ENCODE data around the gene CIAO1. TPM values are rescaled to one million over a fixed set of nuclear protein-coding genes. Genes with fewer than 3 reads are reported as not detected.

The CIAO1 gene
- total RNA-seq, 1 donor from 2014 or later = 69.7 TPM

- Mint-ChIP-seq H3K4me3 (no peak overlapping the region), H3K27me3 (no peaks in the 10 kb centered on the region), H3K36me3 (peaks cover 7% of the 10 kb centered on the region), H3K27ac (no peak overlapping the region), H3K9me3 (no peaks in the 10 kb centered on the region), H3K4me1 (ENCODE audit: unreplicated experiment) (no peaks in the 10 kb centered on the region)
- TF ChIP-seq CTCF (conservative IDR thresholded peaks at IDR 0.05) = no peak
- no peak for DNase-seq (ENCODE audit: extremely low spot score, unreplicated experiment)
Observed at GRCh38 chr2:96233436-96233835, 32.6 kb upstream of the CIAO1 start.

GRCh38 chr2:96233880-96234316, 32.1 kb upstream of the CIAO1 start:
- Mint-ChIP-seq H3K27me3 (no peaks in the 10 kb centered on the region), H3K27ac (no peak overlapping the region), H3K9me3 (no peaks in the 10 kb centered on the region), H3K36me3 (peaks cover 7% of the 10 kb centered on the region), H3K4me1 (ENCODE audit: unreplicated experiment) (no peaks in the 10 kb centered on the region), H3K4me3 (no peak overlapping the region)
- TF ChIP-seq CTCF (conservative IDR thresholded peaks at IDR 0.05) = no peak
- no peak for DNase-seq (ENCODE audit: extremely low spot score, unreplicated experiment)

GRCh38 chr2:96236882-96237281, 29.1 kb upstream of the CIAO1 start:
- Mint-ChIP-seq H3K4me3 (no peak overlapping the region), H3K27me3 (no peaks in the 10 kb centered on the region), H3K9me3 (no peaks in the 10 kb centered on the region), H3K4me1 (ENCODE audit: unreplicated experiment) (no peaks in the 10 kb centered on the region), H3K27ac (no peak overlapping the region), H3K36me3 (peaks cover 4% of the 10 kb centered on the region)
- DNase-seq (ENCODE audit: extremely low spot score, unreplicated experiment) = no peak
- TF ChIP-seq CTCF (conservative IDR thresholded peaks at IDR 0.05) = no peak

- Mint-ChIP-seq H3K36me3 (peaks cover 4% of the 10 kb centered on the region), H3K4me3 (no peak overlapping the region), H3K27ac (no peak overlapping the region), H3K9me3 (no peaks in the 10 kb centered on the region), H3K4me1 (ENCODE audit: unreplicated experiment) (no peaks in the 10 kb centered on the region), H3K27me3 (no peaks in the 10 kb centered on the region)
- no peak for TF ChIP-seq CTCF (conservative IDR thresholded peaks at IDR 0.05)
- no peak for DNase-seq (ENCODE audit: extremely low spot score, unreplicated experiment)
Observed at GRCh38 chr2:96238266-96238665, 27.8 kb upstream of the CIAO1 start.

GRCh38 chr2:96239091-96239490, 26.9 kb upstream of the CIAO1 start:
- TF ChIP-seq CTCF (conservative IDR thresholded peaks at IDR 0.05) = no peak
- Mint-ChIP-seq H3K9me3 (no peaks in the 10 kb centered on the region), H3K27ac (no peak overlapping the region), H3K4me3 (no peak overlapping the region), H3K4me1 (ENCODE audit: unreplicated experiment) (no peaks in the 10 kb centered on the region), H3K36me3 (peaks cover 4% of the 10 kb centered on the region), H3K27me3 (no peaks in the 10 kb centered on the region)
- DNase-seq (ENCODE audit: extremely low spot score, unreplicated experiment) = no peak

GRCh38 chr2:96239745-96240264, 26.2 kb upstream of the CIAO1 start:
- H3K27me3 Mint-ChIP-seq = no peaks in the 10 kb centered on the region
- H3K27ac Mint-ChIP-seq = no peak overlapping the region
- no peak for TF ChIP-seq CTCF (conservative IDR thresholded peaks at IDR 0.05)
- no peak overlapping the region for H3K4me3 Mint-ChIP-seq
- H3K4me1 Mint-ChIP-seq (ENCODE audit: unreplicated experiment) = no peaks in the 10 kb centered on the region
- no peaks in the 10 kb centered on the region for H3K9me3 Mint-ChIP-seq
- peaks cover 4% of the 10 kb centered on the region for H3K36me3 Mint-ChIP-seq
- DNase-seq (ENCODE audit: extremely low spot score, unreplicated experiment) = no peak
